ENCODE data around the gene RNF41.
"Not testable (repeated sequence)": the region's sequence is repeated elsewhere in the genome, so short reads cannot be mapped to it uniquely, and the experiment has no call there.

The RNF41 gene

GRCh38 chr12:56158029-56158925 lies 63.4 kb downstream of the RNF41 start, which contains the start of gene MYL6:
TSS of gene MYL6 (plus strand) at chr12:56158359. CDS start at chr12:56158402, 43 bp downstream.
- H3K4me3 ChIP-seq (ENCODE audit: low read depth, low read length), result peak within 1 kb of the TSS; percentile 80
- peak; percentile 96 for DNase-seq (ENCODE audit: low read depth)
- TF ChIP-seq CTCF (IDR thresholded peaks at IDR 0.05; ENCODE audit: low read depth, low read length, missing control alignments), result no peak

GRCh38 chr12:56157201-56158028 lies 64.3 kb downstream of the RNF41 start:
- TF ChIP-seq CTCF (IDR thresholded peaks at IDR 0.05; ENCODE audit: low read depth, low read length, missing control alignments), result peak; percentile 58
- DNase-seq (ENCODE audit: low read depth), result no peak
- H3K4me3 ChIP-seq (ENCODE audit: low read depth, low read length), result peak overlapping the region; percentile 80

- peak overlapping the region; percentile 80 for H3K4me3 ChIP-seq (ENCODE audit: low read depth, low read length)
- not testable (repeated sequence) for DNase-seq (ENCODE audit: low read depth)
Measured at GRCh38 chr12:56156464-56157200, 65.1 kb downstream of the RNF41 start.

- no peak for DNase-seq (ENCODE audit: low read depth)
- TF ChIP-seq CTCF (IDR thresholded peaks at IDR 0.05; ENCODE audit: low read depth, low read length, missing control alignments), result no peak
Measured at GRCh38 chr12:56155256-56155845, 66.4 kb downstream of the RNF41 start.

GRCh38 chr12:56154818-56155217 lies 66.9 kb downstream of the RNF41 start:
- no peak for TF ChIP-seq CTCF (IDR thresholded peaks at IDR 0.05; ENCODE audit: low read depth, low read length, missing control alignments)
- no peak for DNase-seq (ENCODE audit: low read depth)
- no peak overlapping the region for H3K4me3 ChIP-seq (ENCODE audit: low read depth, low read length)

More at GRCh38 chr12:56155256-56155845, 66.4 kb downstream of the RNF41 start:
- H3K4me3 ChIP-seq (ENCODE audit: low read depth, low read length), result no peak overlapping the region

- DNase-seq (ENCODE audit: low read depth), result no peak
- no peak for TF ChIP-seq CTCF (IDR thresholded peaks at IDR 0.05; ENCODE audit: low read depth, low read length, missing control alignments)
- H3K4me3 ChIP-seq (ENCODE audit: low read depth, low read length), result no peak overlapping the region
Measured at GRCh38 chr12:56154246-56154771, 67.4 kb downstream of the RNF41 start.

Measured in GM12864 (cell line).